ENCODE data around the gene DTNB.

The DTNB gene

DNA sequence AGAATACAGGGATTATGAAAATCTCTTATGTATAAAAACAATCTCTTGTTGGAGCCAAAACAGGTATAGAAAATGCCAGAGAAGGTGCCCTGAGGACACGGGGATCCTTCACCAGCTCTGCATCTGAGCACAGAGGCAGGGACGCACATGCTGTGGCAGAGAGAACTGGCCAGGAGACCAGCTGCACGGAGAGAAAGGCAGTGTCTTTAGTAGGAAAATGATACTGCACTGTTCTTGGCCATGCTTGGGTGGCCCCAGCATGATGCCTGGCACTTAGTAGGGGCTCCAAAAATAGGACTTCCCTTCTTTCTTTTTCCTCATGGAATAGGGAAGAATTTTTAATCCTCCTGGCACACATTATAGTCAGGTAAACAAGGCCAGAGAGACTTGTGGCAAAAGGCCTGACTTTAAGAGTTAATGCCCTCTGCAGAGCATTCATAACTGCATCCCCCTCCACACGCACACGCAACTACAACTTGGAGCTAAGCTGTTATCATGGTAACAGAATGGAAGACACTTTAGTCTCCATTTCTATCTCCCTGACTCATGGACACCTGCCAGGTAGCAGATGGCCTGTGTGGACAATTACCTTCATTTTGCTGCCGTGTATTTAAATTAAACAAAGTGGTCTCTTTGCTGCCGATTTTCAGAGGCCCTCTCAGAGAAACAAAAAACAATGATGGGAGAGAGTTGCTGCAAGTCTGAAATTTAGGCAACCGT lies 271.9 kb downstream of the DTNB start:
- TF ChIP-seq CTCF (IDR thresholded peaks at IDR 0.05; ENCODE audit: low read depth, low read length) = no peak
- DNase-seq (ENCODE audit: extremely low read depth, low read depth) = no peak

GRCh38 chr2:25400576-25401216 lies 272.7 kb downstream of the DTNB start:
- DNase-seq (ENCODE audit: extremely low read depth, low read depth) = no peak
- TF ChIP-seq CTCF (IDR thresholded peaks at IDR 0.05; ENCODE audit: low read depth, low read length) = no peak

GRCh38 chr2:25400169-25400568 lies 273.2 kb downstream of the DTNB start:
- no peak for DNase-seq (ENCODE audit: extremely low read depth, low read depth)
- TF ChIP-seq CTCF (IDR thresholded peaks at IDR 0.05; ENCODE audit: low read depth, low read length) = no peak

- TF ChIP-seq CTCF (IDR thresholded peaks at IDR 0.05; ENCODE audit: low read depth, low read length) = no peak
Measured at GRCh38 chr2:25398534-25398933, 274.8 kb downstream of the DTNB start.

DNA sequence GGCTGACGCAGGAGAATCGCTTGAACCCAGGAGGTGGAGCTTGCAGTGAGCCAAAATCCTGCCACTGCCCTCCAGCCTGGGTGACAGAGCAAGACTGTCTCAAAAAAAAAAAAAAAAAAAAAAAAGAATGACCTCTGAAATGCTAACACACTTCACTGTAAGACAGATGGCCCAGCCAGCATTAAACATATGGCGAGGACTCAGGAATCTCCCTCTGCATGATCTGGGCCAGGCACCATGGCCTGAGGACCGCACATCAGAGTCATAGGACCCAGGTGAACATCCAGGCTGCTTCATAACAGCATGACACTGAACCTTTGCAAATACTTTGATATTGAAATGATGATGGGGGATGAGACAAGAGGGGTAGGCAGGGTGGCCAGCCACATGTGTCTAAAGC lies 275.6 kb downstream of the DTNB start:
- TF ChIP-seq CTCF (IDR thresholded peaks at IDR 0.05; ENCODE audit: low read depth, low read length) = no peak
- DNase-seq (ENCODE audit: extremely low read depth, low read depth) = no peak

More at GRCh38 chr2:25398534-25398933, 274.8 kb downstream of the DTNB start:
- DNase-seq (ENCODE audit: extremely low read depth, low read depth) = no peak

DNA sequence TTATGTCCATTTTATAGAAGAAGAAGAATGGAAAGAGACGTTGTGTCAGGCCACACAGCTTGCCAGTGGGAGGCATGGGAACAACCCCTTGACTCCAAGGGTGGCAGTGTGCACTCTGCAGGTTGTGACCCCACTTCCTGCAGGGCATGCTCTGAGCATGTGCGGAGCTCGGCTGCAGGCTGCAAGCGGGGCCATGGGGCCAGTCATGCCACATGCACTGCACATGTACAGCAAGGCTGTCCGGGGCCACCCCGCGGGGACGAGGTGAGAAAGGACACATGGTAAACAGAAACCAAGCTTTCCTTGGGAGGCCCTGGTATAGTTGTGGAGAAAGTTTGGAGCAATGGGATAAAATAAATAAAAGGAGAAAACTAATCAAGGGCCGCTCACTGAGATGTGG lies 284.2 kb downstream of the DTNB start:
- DNase-seq (ENCODE audit: extremely low read depth, low read depth) = no peak
- no peak for TF ChIP-seq CTCF (IDR thresholded peaks at IDR 0.05; ENCODE audit: low read depth, low read length)

GRCh38 chr2:25388491-25388890 lies 284.9 kb downstream of the DTNB start:
- no peak for DNase-seq (ENCODE audit: extremely low read depth, low read depth)
- TF ChIP-seq CTCF (IDR thresholded peaks at IDR 0.05; ENCODE audit: low read depth, low read length) = no peak
